SK-N-SH (cell line): ENCODE data around the gene C1orf159. TPM values are rescaled to one million over a fixed set of nuclear protein-coding genes. Genes with fewer than 3 reads are reported as not detected.

ENCODE experiments used
- CTCF ChIA-PET: fragments of 300-600, 350-600 bp; formaldehyde crosslinking; extraction: SDS; loops from one replicate; lab custom pipeline; 2021; lab: Yijun Ruan, JAX
- POLR2A ChIA-PET: fragments of 350-600 bp; sonication (Branson Sonifier 250); formaldehyde crosslinking; extraction: SDS; loops from one replicate; lab custom pipeline; 2020; ENCODE audit warnings: antibody characterized with exemption, inconsistent platforms; lab: Yijun Ruan, JAX
- DNase-seq: peaks from one replicate; pipeline ENCODE4 v3.0.0; 2012
- H2AFZ ChIP-seq: fragments of 200-600 bp; sonication (generic); 2 replicates; pipeline ENCODE4 v1.8.1; 2016; ENCODE audit warnings: antibody characterized with exemption, mild to moderate bottlenecking, low read depth
- H3F3A ChIP-seq: fragments of 200-600 bp; sonication (generic); replicated peaks from 2 replicates; pipeline ENCODE3; 2016; ENCODE audit warnings: antibody characterized with exemption, mild to moderate bottlenecking; ENCODE audit not compliant: insufficient read depth
- H3K27ac ChIP-seq, 2 experiments: fragments of 200-500 bp in 1 of 2; fragments of 200-600 bp in 1 of 2; sonication (Bioruptor generic) in 1 of 2; sonication (generic), shearing (Covaris generic) in 1 of 2; 2 replicates each; pipeline versions ENCODE4 v1.5.1 to v1.6.1; 2014 to 2016; ENCODE audit warnings: low read depth in 2 of 2, inconsistent platforms in 1 of 2, low read length in 1 of 2, mild to moderate bottlenecking in 1 of 2, mixed read lengths in 1 of 2
- H3K27me3 ChIP-seq: fragments of 200-600 bp; sonication (generic), shearing (Covaris generic); 2 replicates; pipeline ENCODE4 v1.6.1; 2016; ENCODE audit warnings: mixed run types; ENCODE audit not compliant: insufficient read depth
- H3K36me3 ChIP-seq, 2 experiments: fragments of 200-500 bp in 1 of 2; fragments of 200-600 bp in 1 of 2; sonication (Bioruptor generic) in 1 of 2; sonication (generic) in 1 of 2; replicated peaks in 1 of 2; 2 replicates each; pipeline versions ENCODE3 to v1.5.1; 2014 to 2016; ENCODE audit warnings: low read length in 1 of 2, mild to moderate bottlenecking in 1 of 2; ENCODE audit not compliant: insufficient read depth in 2 of 2, control insufficient read depth in 1 of 2
- H3K4me1 ChIP-seq, 2 experiments: fragments of 200-500 bp in 1 of 2; fragments of 200-600 bp in 1 of 2; sonication (Bioruptor generic) in 1 of 2; sonication (generic), shearing (Covaris generic) in 1 of 2; 2 replicates each; pipeline versions ENCODE4 v1.5.1 to v1.6.1; 2014 to 2016; ENCODE audit warnings: low read depth in 1 of 2, low read length in 1 of 2, mixed run types in 1 of 2; ENCODE audit not compliant: insufficient read depth in 2 of 2, control insufficient read depth in 1 of 2
- H3K4me2 ChIP-seq: fragments of 200-600 bp; sonication (generic), shearing (Covaris generic); 2 replicates; pipeline ENCODE4 v1.6.1; 2017; ENCODE audit warnings: mixed run types
- H3K4me3 ChIP-seq, 2 experiments: fragments of 200-500 bp in 1 of 2; fragments of 200-600 bp in 1 of 2; sonication (Bioruptor generic) in 1 of 2; sonication (generic), shearing (Covaris generic) in 1 of 2; 2 replicates each; pipeline versions ENCODE4 v1.5.1 to v1.8.1; 2014 to 2016; ENCODE audit warnings: low read depth in 2 of 2, inconsistent platforms in 1 of 2, low read length in 1 of 2, mild to moderate bottlenecking in 1 of 2, mixed read lengths in 1 of 2, moderate library complexity in 1 of 2
- H3K79me2 ChIP-seq: fragments of 200-600 bp; sonication (generic); 2 replicates; pipeline ENCODE4 v1.8.1; 2017; ENCODE audit warnings: mild to moderate bottlenecking; ENCODE audit not compliant: insufficient read depth
- H3K9ac ChIP-seq: fragments of 200-600 bp; sonication (generic); 2 replicates; pipeline ENCODE4 v1.6.1; 2017; ENCODE audit warnings: mixed run types
- H3K9me2 ChIP-seq: fragments of 200-600 bp; sonication (generic); 2 replicates; pipeline ENCODE4 v1.6.1; 2017; ENCODE audit warnings: mixed run types
- H3K9me3 ChIP-seq: fragments of 200-600 bp; sonication (generic); 2 replicates; pipeline ENCODE4 v1.6.1; 2017; ENCODE audit warnings: mixed run types, mild to moderate bottlenecking, moderate library complexity
- H4K20me1 ChIP-seq: fragments of 200-600 bp; sonication (generic); 2 replicates; pipeline ENCODE4 v1.6.1; 2017; ENCODE audit warnings: mild to moderate bottlenecking, mixed run types; ENCODE audit not compliant: insufficient read depth
- FOXJ3 ChIP-seq: sonication (generic); formaldehyde crosslinking; IDR thresholded peaks from 2 replicates; pipeline ENCODE4 v1.5.1; 2020; ENCODE audit warnings: mild to moderate bottlenecking, missing genetic modification reagents
- FOXM1 ChIP-seq: IDR thresholded peaks from 2 replicates; pipeline ENCODE4 v1.4.0; 2012; ENCODE audit warnings: low read depth, mild to moderate bottlenecking
- GABPA ChIP-seq: IDR thresholded peaks from 2 replicates; pipeline ENCODE4 v1.4.0; 2012; ENCODE audit warnings: low read depth, mild to moderate bottlenecking
- GATA2 ChIP-seq: sonication (generic); formaldehyde crosslinking; IDR thresholded peaks from 2 replicates; pipeline ENCODE4 v1.5.0; 2020; ENCODE audit warnings: mild to moderate bottlenecking, missing genetic modification reagents
- JUND ChIP-seq: IDR thresholded peaks from 2 replicates; pipeline ENCODE4 v1.4.0; 2012
- MEF2A ChIP-seq: IDR thresholded peaks from 2 replicates; pipeline ENCODE4 v1.4.0; 2012; ENCODE audit warnings: low read depth, borderline replicate concordance
- MXI1 ChIP-seq: IDR thresholded peaks from 2 replicates; pipeline ENCODE4 v1.6.1; 2012; ENCODE audit warnings: mild to moderate bottlenecking, low read depth, low read length, improper control_type of control experiment
- NFIC ChIP-seq: IDR thresholded peaks from 2 replicates; pipeline ENCODE4 v1.4.0; 2012; ENCODE audit warnings: borderline replicate concordance
- POLR2AphosphoS5 ChIP-seq: IDR thresholded peaks from 2 replicates; pipeline ENCODE4 v1.6.1; 2012; ENCODE audit warnings: low read depth, low read length
- RFX5 ChIP-seq: IDR thresholded peaks from 2 replicates; pipeline ENCODE4 v1.6.1; 2012; ENCODE audit warnings: mild to moderate bottlenecking, improper control_type of control experiment, low read length
- SIN3A ChIP-seq: IDR thresholded peaks from 2 replicates; pipeline ENCODE4 v1.6.1; 2012; ENCODE audit warnings: low read depth, mild to moderate bottlenecking, low read length, moderate library complexity, borderline replicate concordance
- TEAD4 ChIP-seq: IDR thresholded peaks from 2 replicates; pipeline ENCODE4 v1.4.0; 2012; ENCODE audit warnings: mild to moderate bottlenecking, borderline replicate concordance; ENCODE audit not compliant: insufficient read depth
- WGBS: methylation state at CpG from one replicate; pipeline ENCODE4 v1.1.6; 2017; ENCODE audit warnings: low lambda C conversion rate; 5-methylcytosine and 5-hydroxymethylcytosine counted together
- polyA plus RNA-seq, 3 experiments: library from polyadenylated mRNA; depleted of rRNA; stranded (reverse); fragments of >200 nt; gene quantifications; 2 replicates each; pipeline ENCODE4 v1.2.3, GENCODE V29; 2012
- TF ChIP-seq, protein P1 (sequence below): fragments of 150-350 bp; IDR thresholded peaks from 2 replicates; pipeline ENCODE4 v1.6.1; 2016; ENCODE audit warnings: mild to moderate bottlenecking, low read depth, low read length
- TF ChIP-seq, protein P2 (sequence below): IDR thresholded peaks from 2 replicates; pipeline ENCODE4; 2012
- TF ChIP-seq, protein P3 (sequence below): fragments of 200-600 bp; sonication (generic); IDR thresholded peaks from 2 replicates; pipeline ENCODE4 v1.6.1; 2017; ENCODE audit warnings: antibody characterized with exemption, mild to moderate bottlenecking, moderate library complexity

The C1orf159 gene
- polyA plus RNA-seq, 1 of the 3 experiments (the other 2 are of a cell fraction): 10.2 TPM

DNA sequence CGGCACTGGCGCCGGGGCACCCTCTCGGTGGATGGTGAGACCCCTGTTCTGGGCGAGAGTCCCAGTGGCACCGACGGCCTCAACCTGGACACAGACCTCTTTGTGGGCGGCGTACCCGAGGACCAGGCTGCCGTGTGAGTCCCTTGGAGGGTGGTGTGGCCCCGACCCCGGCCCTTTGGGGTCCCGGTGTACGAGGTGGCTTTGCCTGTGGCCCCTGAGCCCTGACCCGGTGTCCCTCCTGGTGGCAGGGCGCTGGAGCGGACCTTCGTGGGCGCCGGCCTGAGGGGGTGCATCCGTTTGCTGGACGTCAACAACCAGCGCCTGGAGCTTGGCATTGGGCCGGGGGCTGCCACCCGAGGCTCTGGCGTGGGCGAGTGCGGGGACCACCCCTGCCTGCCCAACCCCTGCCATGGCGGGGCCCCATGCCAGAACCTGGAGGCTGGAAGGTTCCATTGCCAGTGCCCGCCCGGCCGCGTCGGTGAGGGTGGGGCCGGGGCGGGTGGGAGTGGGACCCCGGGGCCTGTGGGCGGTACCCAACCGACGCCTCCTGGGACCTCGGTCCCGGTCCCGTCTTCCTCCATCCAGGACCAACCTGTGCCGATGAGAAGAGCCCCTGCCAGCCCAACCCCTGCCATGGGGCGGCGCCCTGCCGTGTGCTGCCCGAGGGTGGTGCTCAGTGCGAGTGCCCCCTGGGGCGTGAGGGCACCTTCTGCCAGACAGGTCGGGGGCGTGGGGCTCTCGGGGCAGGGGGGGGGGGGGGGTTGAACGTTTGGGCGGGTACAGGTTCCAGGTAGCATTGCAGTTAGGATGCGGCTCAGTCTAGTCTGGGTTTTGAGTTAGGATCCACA is 66.3 kb downstream of the C1orf159 start:
- DNase-seq: no peak
- POLR2A ChIA-PET: no interaction called here
- Histone ChIP-seq H3K27me3 (no peaks in the 10 kb centered on the region), H3K4me1 (no peaks in the 10 kb centered on the region), H3K27ac (no peak overlapping the region), H3K4me3 (no peak overlapping the region), H3K9me2 (no peaks in the 10 kb centered on the region), H4K20me1 (no peaks in the 10 kb centered on the region), H2AFZ (no peak overlapping the region), H3K36me3 (peaks cover 0 to 24% of the 10 kb centered on the region in 2 experiments), H3F3A (no peaks in the 10 kb centered on the region), H3K4me2 (no peak overlapping the region), H3K79me2 (no peaks in the 10 kb centered on the region), H3K9me3 (no peaks in the 10 kb centered on the region), H3K9ac (no peak overlapping the region)
- 84% methylated on average over 9 of the region's 57 CpGs for WGBS
- TF ChIP-seq GABPA (no peak), SIN3A (no peak), TEAD4 (no peak)
- CTCF ChIA-PET: interaction anchor here (1.1 to 1.8 kb wide), 3 partner anchors 12 to 47 kb away, joined by 3 to 5 read pairs (median 3); no protein-coding TSS in a partner anchor

DNA sequence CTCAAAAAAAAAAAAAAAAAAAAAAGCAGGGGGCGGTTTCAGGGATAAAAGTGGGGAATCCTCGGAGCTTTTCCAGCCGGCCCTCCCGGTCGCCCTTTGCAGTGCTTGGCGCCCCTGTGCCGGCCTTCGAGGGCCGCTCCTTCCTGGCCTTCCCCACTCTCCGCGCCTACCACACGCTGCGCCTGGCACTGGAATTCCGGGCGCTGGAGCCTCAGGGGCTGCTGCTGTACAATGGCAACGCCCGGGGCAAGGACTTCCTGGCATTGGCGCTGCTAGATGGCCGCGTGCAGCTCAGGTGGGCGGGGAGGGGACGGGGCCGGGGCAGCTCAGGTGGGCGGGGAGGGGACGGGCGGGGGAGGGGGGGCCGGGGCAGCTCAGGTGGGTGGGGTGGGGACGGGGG is 67.1 kb downstream of the C1orf159 start:
- TF ChIP-seq, protein P1, sequence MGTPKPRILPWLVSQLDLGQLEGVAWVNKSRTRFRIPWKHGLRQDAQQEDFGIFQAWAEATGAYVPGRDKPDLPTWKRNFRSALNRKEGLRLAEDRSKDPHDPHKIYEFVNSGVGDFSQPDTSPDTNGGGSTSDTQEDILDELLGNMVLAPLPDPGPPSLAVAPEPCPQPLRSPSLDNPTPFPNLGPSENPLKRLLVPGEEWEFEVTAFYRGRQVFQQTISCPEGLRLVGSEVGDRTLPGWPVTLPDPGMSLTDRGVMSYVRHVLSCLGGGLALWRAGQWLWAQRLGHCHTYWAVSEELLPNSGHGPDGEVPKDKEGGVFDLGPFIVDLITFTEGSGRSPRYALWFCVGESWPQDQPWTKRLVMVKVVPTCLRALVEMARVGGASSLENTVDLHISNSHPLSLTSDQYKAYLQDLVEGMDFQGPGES: no peak
- no peak for TF ChIP-seq FOXM1
- H3K4me1 ChIP-seq: no peaks in the 10 kb centered on the region
- peaks cover 0 to 25% of the 10 kb centered on the region in 2 experiments for H3K36me3 ChIP-seq
- WGBS: 94% methylated on average over 10 of the region's 28 CpGs
- ChIA-PET POLR2A (no interaction called here), CTCF (interaction anchor here (1.1 to 1.9 kb wide), 2 partner anchors 14 to 46 kb away, joined by 3 to 6 read pairs; no protein-coding TSS in a partner anchor)
- H3K9me2 ChIP-seq: no peaks in the 10 kb centered on the region
- no peaks in the 10 kb centered on the region for H4K20me1 ChIP-seq
- H2AFZ ChIP-seq: no peak overlapping the region
- no peaks in the 10 kb centered on the region for H3F3A ChIP-seq
- H3K4me3 ChIP-seq: no peak overlapping the region
- H3K27ac ChIP-seq: no peak overlapping the region
- H3K9ac ChIP-seq: no peak overlapping the region
- H3K4me2 ChIP-seq: no peak overlapping the region
- DNase-seq: no peak
- H3K27me3 ChIP-seq: no peaks in the 10 kb centered on the region
- no peaks in the 10 kb centered on the region for H3K9me3 ChIP-seq
- H3K79me2 ChIP-seq: no peaks in the 10 kb centered on the region

DNA sequence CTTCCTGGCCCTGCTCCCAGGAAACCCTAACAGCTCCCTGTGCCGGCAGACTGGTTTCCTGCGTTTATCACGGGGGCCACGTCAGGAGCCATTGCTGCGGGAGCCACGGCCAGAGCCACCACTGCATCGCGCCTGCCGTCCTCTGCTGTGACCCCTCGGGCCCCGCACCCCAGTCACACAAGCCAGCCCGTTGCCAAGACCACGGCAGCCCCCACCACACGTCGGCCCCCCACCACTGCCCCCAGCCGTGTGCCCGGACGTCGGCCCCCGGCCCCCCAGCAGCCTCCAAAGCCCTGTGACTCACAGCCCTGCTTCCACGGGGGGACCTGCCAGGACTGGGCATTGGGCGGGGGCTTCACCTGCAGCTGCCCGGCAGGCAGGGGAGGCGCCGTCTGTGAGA is 67.9 kb downstream of the C1orf159 start:
- H4K20me1 ChIP-seq: no peaks in the 10 kb centered on the region
- no peaks in the 10 kb centered on the region for H3K9me3 ChIP-seq
- H3F3A ChIP-seq: no peaks in the 10 kb centered on the region
- no peak overlapping the region for H3K4me3 ChIP-seq
- no peak for TF ChIP-seq NFIC
- TF ChIP-seq FOXJ3 (CRISPR knock-in tag): no peak
- TF ChIP-seq, protein P2, sequence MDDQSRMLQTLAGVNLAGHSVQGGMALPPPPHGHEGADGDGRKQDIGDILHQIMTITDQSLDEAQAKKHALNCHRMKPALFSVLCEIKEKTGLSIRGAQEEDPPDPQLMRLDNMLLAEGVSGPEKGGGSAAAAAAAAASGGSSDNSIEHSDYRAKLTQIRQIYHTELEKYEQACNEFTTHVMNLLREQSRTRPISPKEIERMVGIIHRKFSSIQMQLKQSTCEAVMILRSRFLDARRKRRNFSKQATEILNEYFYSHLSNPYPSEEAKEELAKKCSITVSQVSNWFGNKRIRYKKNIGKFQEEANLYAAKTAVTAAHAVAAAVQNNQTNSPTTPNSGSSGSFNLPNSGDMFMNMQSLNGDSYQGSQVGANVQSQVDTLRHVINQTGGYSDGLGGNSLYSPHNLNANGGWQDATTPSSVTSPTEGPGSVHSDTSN: no peak
- no peak for TF ChIP-seq JUND
- TF ChIP-seq MXI1: no peak
- no peak for TF ChIP-seq GABPA
- TF ChIP-seq, protein P3, sequence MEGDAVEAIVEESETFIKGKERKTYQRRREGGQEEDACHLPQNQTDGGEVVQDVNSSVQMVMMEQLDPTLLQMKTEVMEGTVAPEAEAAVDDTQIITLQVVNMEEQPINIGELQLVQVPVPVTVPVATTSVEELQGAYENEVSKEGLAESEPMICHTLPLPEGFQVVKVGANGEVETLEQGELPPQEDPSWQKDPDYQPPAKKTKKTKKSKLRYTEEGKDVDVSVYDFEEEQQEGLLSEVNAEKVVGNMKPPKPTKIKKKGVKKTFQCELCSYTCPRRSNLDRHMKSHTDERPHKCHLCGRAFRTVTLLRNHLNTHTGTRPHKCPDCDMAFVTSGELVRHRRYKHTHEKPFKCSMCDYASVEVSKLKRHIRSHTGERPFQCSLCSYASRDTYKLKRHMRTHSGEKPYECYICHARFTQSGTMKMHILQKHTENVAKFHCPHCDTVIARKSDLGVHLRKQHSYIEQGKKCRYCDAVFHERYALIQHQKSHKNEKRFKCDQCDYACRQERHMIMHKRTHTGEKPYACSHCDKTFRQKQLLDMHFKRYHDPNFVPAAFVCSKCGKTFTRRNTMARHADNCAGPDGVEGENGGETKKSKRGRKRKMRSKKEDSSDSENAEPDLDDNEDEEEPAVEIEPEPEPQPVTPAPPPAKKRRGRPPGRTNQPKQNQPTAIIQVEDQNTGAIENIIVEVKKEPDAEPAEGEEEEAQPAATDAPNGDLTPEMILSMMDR: no peak
- no peak for TF ChIP-seq FOXM1
- no peak for TF ChIP-seq MEF2A
- TF ChIP-seq RFX5: no peak
- TF ChIP-seq SIN3A: no peak
- no peak for TF ChIP-seq POLR2AphosphoS5
- no peak for TF ChIP-seq GATA2 (CRISPR knock-in tag)
- H2AFZ ChIP-seq: no peak overlapping the region
- H3K79me2 ChIP-seq: no peaks in the 10 kb centered on the region
- POLR2A ChIA-PET: no interaction called here
- no peaks in the 10 kb centered on the region for H3K9me2 ChIP-seq
- peaks cover 0 to 25% of the 10 kb centered on the region in 2 experiments for H3K36me3 ChIP-seq
- no peaks in the 10 kb centered on the region for H3K4me1 ChIP-seq
- whole genome bisulfite sequencing: 94% methylated on average over 5 of the region's 25 CpGs
- H3K27me3 ChIP-seq: no peaks in the 10 kb centered on the region
- H3K4me2 ChIP-seq: no peak overlapping the region
- no peak overlapping the region for H3K27ac ChIP-seq
- DNase-seq: no peak
- no peak overlapping the region for H3K9ac ChIP-seq
- CTCF ChIA-PET: interaction anchor here (0.8 to 1.9 kb wide), 4 partner anchors 11 to 42 kb away, joined by 3 to 6 read pairs (median 4); no protein-coding TSS in a partner anchor
